H1 (cell line): ENCODE results near the gene AHRR. TPM values are rescaled to one million over a fixed set of nuclear protein-coding genes. Genes with fewer than 3 reads are reported as not detected.

ENCODE experiments used
- CTCF ChIA-PET: fragments of 300-600 bp; sonication (Branson Sonifier 250); formaldehyde crosslinking; loops from one replicate; lab custom pipeline; 2021; ENCODE audit not compliant: partially characterized antibody; lab: Charles Lee
- POLR2A ChIA-PET: fragments of 300-600 bp; sonication (Branson Sonifier 250); formaldehyde crosslinking; loops from one replicate; lab custom pipeline; 2021; ENCODE audit warnings: inconsistent platforms; ENCODE audit not compliant: partially characterized antibody; lab: Charles Lee
- DNase-seq, 2 experiments: peaks; one replicate each; pipeline versions ENCODE4 v3.0.0 to v3.0.0-alpha.2; 2010 to 2022; ENCODE audit warnings: low spot score in 2 of 2, low read depth in 1 of 2, mixed read lengths in 1 of 2
- FAIRE-seq: peaks from 2 replicates; lab custom pipeline; 2011; peaks lifted over from hg19 to GRCh38; lab: Jason Lieb, UNC
- H2AFZ ChIP-seq: 2 replicates; pipeline ENCODE4 v1.8.1; 2012; ENCODE audit warnings: low read length, inconsistent platforms
- H2AK5ac ChIP-seq: 2 replicates; pipeline ENCODE4 v1.6.1; 2013; ENCODE audit warnings: low read depth, low read length
- H2BK120ac ChIP-seq: replicated peaks from 2 replicates; pipeline ENCODE3; 2013; ENCODE audit warnings: low read depth, low read length, inconsistent platforms
- H2BK12ac ChIP-seq: 2 replicates; pipeline ENCODE4 v1.6.1; 2013; ENCODE audit warnings: low read depth, low read length
- H2BK15ac ChIP-seq: 2 replicates; pipeline ENCODE4 v1.6.1; 2013; ENCODE audit warnings: low read length
- H2BK20ac ChIP-seq: 2 replicates; pipeline ENCODE4 v1.6.1; 2013; ENCODE audit warnings: low read length
- H2BK5ac ChIP-seq: 2 replicates; pipeline ENCODE4 v1.6.1; 2013; ENCODE audit warnings: low read depth, low read length
- H3K14ac ChIP-seq: 2 replicates; pipeline ENCODE4 v1.6.1; 2013; ENCODE audit warnings: inconsistent platforms; ENCODE audit not compliant: insufficient read length
- H3K18ac ChIP-seq: 2 replicates; pipeline ENCODE4 v1.6.1; 2013; ENCODE audit warnings: low read length; ENCODE audit errors: extremely low read depth
- H3K23ac ChIP-seq: 2 replicates; pipeline ENCODE4 v1.6.1; 2013; ENCODE audit warnings: inconsistent platforms; ENCODE audit not compliant: insufficient read length
- H3K23me2 ChIP-seq: 2 replicates; pipeline ENCODE4 v1.6.1; 2013; ENCODE audit warnings: low read depth, low read length
- H3K27ac ChIP-seq: 2 replicates; pipeline ENCODE4 v1.6.1; 2011; ENCODE audit warnings: low read depth, low read length, inconsistent platforms
- H3K27me3 ChIP-seq, 4 experiments: replicated peaks in 1 of 4; 1 replicate in 1 of 4; 2 replicates in 3 of 4; pipeline versions ENCODE4 v1.6.1 to v1.8.1; 2011 to 2013; ENCODE audit warnings: low read length in 3 of 4, mild to moderate bottlenecking in 3 of 4, inconsistent platforms in 2 of 4, mixed read lengths in 2 of 4, moderate library complexity in 1 of 4; ENCODE audit not compliant: control insufficient read depth in 3 of 4, insufficient read depth in 3 of 4; ENCODE audit errors: extremely low read depth in 1 of 4
- H3K36me3 ChIP-seq, 4 experiments: 2 replicates each; pipeline versions ENCODE4 v1.6.1 to v1.8.1; 2011 to 2013; ENCODE audit warnings: mild to moderate bottlenecking in 4 of 4, low read length in 3 of 4, moderate library complexity in 2 of 4, control low read depth in 1 of 4, inconsistent platforms in 1 of 4; ENCODE audit not compliant: insufficient read depth in 4 of 4, control insufficient read depth in 2 of 4
- H3K4ac ChIP-seq: replicated peaks from 2 replicates; pipeline ENCODE3; 2013; ENCODE audit warnings: low read length, low read depth, mixed read lengths, inconsistent platforms; ENCODE audit not compliant: insufficient read length
- H3K4me1 ChIP-seq, 4 experiments: replicated peaks in 1 of 4; 1 replicate in 1 of 4; 2 replicates in 3 of 4; pipeline versions ENCODE4 v1.6.1 to v1.8.1; 2011 to 2013; ENCODE audit warnings: low read length in 3 of 4, inconsistent platforms in 2 of 4, mixed read lengths in 1 of 4; ENCODE audit not compliant: insufficient read depth in 4 of 4, control insufficient read depth in 3 of 4
- H3K4me2 ChIP-seq, 2 experiments: 2 replicates each; pipeline versions ENCODE4 v1.6.1 to v1.8.1; 2011 to 2013; ENCODE audit warnings: low read depth in 2 of 2, low read length in 2 of 2, control low read depth in 1 of 2, inconsistent platforms in 1 of 2, mild to moderate bottlenecking in 1 of 2; ENCODE audit not compliant: insufficient read depth in 1 of 2
- H3K4me3 ChIP-seq, 4 experiments: fragments of 200-600, 300-600 bp in 1 of 4; sonication (generic), shearing (Covaris generic), sonication (Bioruptor Twin) in 1 of 4; 2 replicates each; pipeline versions ENCODE4 v1.5.1 to v1.8.1; 2011 to 2016; ENCODE audit warnings: low read length in 4 of 4, low read depth in 3 of 4, control low read depth in 2 of 4, inconsistent platforms in 2 of 4, mild to moderate bottlenecking in 2 of 4, mixed read lengths in 1 of 4, moderate library complexity in 1 of 4; ENCODE audit not compliant: insufficient read depth in 2 of 4; ENCODE audit errors: extremely low read depth in 1 of 4
- H3K56ac ChIP-seq: replicated peaks from 2 replicates; pipeline ENCODE3; 2013; ENCODE audit warnings: low read depth, mild to moderate bottlenecking, mixed read lengths, low read length, inconsistent platforms; ENCODE audit not compliant: insufficient read length
- H3K79me1 ChIP-seq: 2 replicates; pipeline ENCODE4 v1.6.1; 2013; ENCODE audit warnings: low read depth, low read length, control low read depth
- H3K79me2 ChIP-seq, 2 experiments: 2 replicates each; pipeline versions ENCODE4 v1.6.1 to v1.8.1; 2012 to 2013; ENCODE audit warnings: low read length in 2 of 2, mild to moderate bottlenecking in 2 of 2, inconsistent platforms in 1 of 2; ENCODE audit not compliant: insufficient read depth in 2 of 2, control insufficient read depth in 1 of 2
- H3K9ac ChIP-seq, 4 experiments: replicated peaks in 1 of 4; 1 replicate in 1 of 4; 2 replicates in 3 of 4; pipeline versions ENCODE4 v1.6.1 to v1.8.1; 2011 to 2013; ENCODE audit warnings: low read depth in 3 of 4, low read length in 3 of 4, control low read depth in 2 of 4, mild to moderate bottlenecking in 2 of 4, moderate library complexity in 2 of 4, inconsistent platforms in 1 of 4; ENCODE audit errors: extremely low read depth in 1 of 4
- H3K9me3 ChIP-seq, 2 experiments: 2 replicates each; pipeline versions ENCODE4 v1.6.1 to v1.8.1; 2012 to 2013; ENCODE audit warnings: mild to moderate bottlenecking in 2 of 2, moderate library complexity in 2 of 2, control low read depth in 1 of 2, inconsistent platforms in 1 of 2, low read depth in 1 of 2, low read length in 1 of 2, mixed read lengths in 1 of 2; ENCODE audit not compliant: insufficient read depth in 2 of 2
- H4K20me1 ChIP-seq, 2 experiments: replicated peaks in 1 of 2; 2 replicates each; pipeline versions ENCODE3 to v1.8.1; 2011 to 2013; ENCODE audit warnings: inconsistent platforms in 2 of 2, low read length in 2 of 2, mild to moderate bottlenecking in 1 of 2; ENCODE audit not compliant: insufficient read depth in 2 of 2, control insufficient read depth in 1 of 2
- H4K5ac ChIP-seq: 2 replicates; pipeline ENCODE4 v1.6.1; 2013; ENCODE audit warnings: low read length, low read depth, mixed read lengths, inconsistent platforms; ENCODE audit not compliant: insufficient read length
- H4K8ac ChIP-seq: 2 replicates; pipeline ENCODE4 v1.8.0; 2013; ENCODE audit warnings: mild to moderate bottlenecking, moderate library complexity, low read length, inconsistent platforms; ENCODE audit not compliant: insufficient read depth; ENCODE audit errors: extremely low read depth
- H4K91ac ChIP-seq: replicated peaks from 2 replicates; pipeline ENCODE3; 2013; ENCODE audit warnings: low read length, mixed read lengths, inconsistent platforms; ENCODE audit not compliant: insufficient read length
- BACH1 ChIP-seq: IDR thresholded peaks from 2 replicates; pipeline ENCODE4 v1.6.1; 2012; ENCODE audit warnings: low read length, improper control_type of control experiment
- CHD2 ChIP-seq: IDR thresholded peaks from 2 replicates; pipeline ENCODE4 v1.6.1; 2012; ENCODE audit warnings: low read length, improper control_type of control experiment
- EZH2 ChIP-seq: fragments of 200-600 bp; sonication (generic); IDR thresholded peaks from 2 replicates; pipeline ENCODE4 v1.7.1; 2012; ENCODE audit warnings: low read depth, mild to moderate bottlenecking, moderate library complexity, low read length, inconsistent platforms; ENCODE audit not compliant: severe bottlenecking
- KDM1A ChIP-seq: fragments of 200-600, 300-600 bp; sonication (generic); IDR thresholded peaks from 2 replicates; pipeline ENCODE4 v1.7.1; 2016; ENCODE audit warnings: mild to moderate bottlenecking, low read length, borderline replicate concordance
- NANOG ChIP-seq: IDR thresholded peaks from 2 replicates; pipeline ENCODE4 v1.6.1; 2011; ENCODE audit warnings: low read length, low read depth, mild to moderate bottlenecking, inconsistent platforms; ENCODE audit not compliant: insufficient read depth, poor library complexity, severe bottlenecking
- PHF8 ChIP-seq: fragments of 200-600 bp; sonication (generic); conservative IDR thresholded peaks from 2 replicates; pipeline ENCODE4 v1.7.1; 2012; ENCODE audit warnings: low read depth, mild to moderate bottlenecking, inconsistent platforms, low read length, moderate library complexity
- SIN3A ChIP-seq, 2 experiments: IDR thresholded peaks in 1 of 2; conservative IDR thresholded peaks in 1 of 2; 2 replicates each; pipeline ENCODE4 v1.6.1; 2011 to 2012; ENCODE audit warnings: low read length in 2 of 2, improper control_type of control experiment in 1 of 2, low read depth in 1 of 2, mild to moderate bottlenecking in 1 of 2
- SP1 ChIP-seq: IDR thresholded peaks from 2 replicates; pipeline ENCODE4 v1.6.1; 2011; ENCODE audit warnings: low read depth, low read length
- TAF7 ChIP-seq: optimal IDR thresholded peaks from 2 replicates; pipeline ENCODE3; 2011; ENCODE audit warnings: low read depth, mild to moderate bottlenecking, inconsistent platforms, low read length, moderate library complexity, borderline replicate concordance
- TCF12 ChIP-seq: IDR thresholded peaks from 2 replicates; pipeline ENCODE4 v1.6.1; 2011; ENCODE audit warnings: low read depth, mild to moderate bottlenecking, low read length
- ZNF274 ChIP-seq: IDR thresholded peaks from 2 replicates; pipeline ENCODE4 v1.7.0; 2012; ENCODE audit warnings: low read length, borderline replicate concordance; ENCODE audit errors: extremely low read depth
- WGBS, 2 experiments: shearing (Covaris generic) in 1 of 2; methylation state at CpG; one replicate each; pipeline versions ENCODE4 v1.1.6 to v1.1.7; 2013 to 2015; ENCODE audit warnings: low lambda C conversion rate in 2 of 2, mixed read lengths in 2 of 2, inconsistent platforms in 1 of 2, low coverage in 1 of 2, missing lambda C conversion rate in 1 of 2; ENCODE audit not compliant: insufficient replicate concordance in 2 of 2, insufficient coverage in 1 of 2, insufficient read length in 1 of 2; ENCODE audit errors: extremely low coverage in 1 of 2, missing lambda C conversion rate in 1 of 2; 5-methylcytosine and 5-hydroxymethylcytosine counted together
- polyA plus RNA-seq, 7 experiments: library from polyadenylated mRNA; depleted of rRNA in 3 of 7; stranded (reverse) in 5 of 7; unstranded in 2 of 7; fragments of >200 nt in 5 of 7; fragments of 200-250 nt in 2 of 7; gene quantifications; 1 replicate in 5 of 7; 2 replicates in 1 of 7; 4 replicates in 1 of 7; pipeline versions ENCODE4 v1.2.1 to v1.2.3, GENCODE V29; 2011 to 2013; ENCODE audit warnings: missing spikeins in 2 of 7, mixed read lengths in 2 of 7
- total RNA-seq: library from RNA; stranded (reverse); fragmentation: NEBNext Ultra II Directional; extraction: Animal tissue kit (Norgen Biotek cat#: 25700); gene quantifications from 2 replicates; pipeline ENCODE4 v1.2.1, GENCODE V29; 2021
- TF ChIP-seq, protein P1 (sequence below): IDR thresholded peaks from 2 replicates; pipeline ENCODE4 v1.6.1; 2012; ENCODE audit warnings: low read length, inconsistent platforms

AHRR gene
- total and polyA plus RNA-seq, 2 of the 8 experiments (the other 6 are each of a cell fraction or from before 2014, with no cell fraction given), result 0.41 to 0.80 TPM

DNA sequence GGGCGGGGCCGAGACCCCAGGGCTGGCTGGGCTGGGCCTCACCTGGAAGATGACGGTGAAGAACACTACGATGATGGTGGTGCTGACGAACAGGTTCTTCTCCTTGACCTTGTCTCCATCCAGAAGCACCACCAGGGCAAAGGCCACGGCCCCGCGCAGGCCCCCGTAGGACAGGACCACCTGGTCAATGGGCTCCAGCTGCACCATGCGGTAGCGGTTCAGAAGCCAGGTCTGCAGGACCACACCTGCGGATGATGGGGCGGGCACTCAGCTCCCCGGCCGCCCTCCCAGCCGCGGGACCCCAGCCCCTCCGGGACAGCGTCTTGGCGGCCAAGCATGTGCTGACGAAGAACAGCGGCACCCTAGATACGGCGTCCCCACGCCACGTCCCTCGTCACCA lies 161.0 kb downstream of the AHRR start:
- H3K56ac ChIP-seq, result no peak overlapping the region
- no peak overlapping the region for H4K8ac ChIP-seq
- 96% methylated on average over 18 of the region's 27 CpGs; no CpG with 5 or more reads in 1 of the 2 experiments for WGBS, 2 experiments
- no peak overlapping the region for H2BK20ac ChIP-seq
- no peaks in the 10 kb centered on the region for H3K4me1 ChIP-seq
- no peak overlapping the region for H3K4ac ChIP-seq
- no peak overlapping the region for H3K9ac ChIP-seq
- no peak for FAIRE-seq
- TF ChIP-seq ZNF274 (no peak), PHF8 (no peak), EZH2 (no peak), SIN3A (conservative IDR thresholded peaks at IDR 0.05 in 1 of 2, IDR thresholded peaks at IDR 0.05 in 1 of 2; ENCODE audit: low read depth in 1 of 2, low read length in 2 of 2) (no peak), KDM1A (no peak), NANOG (no peak), TAF7 (no peak), CHD2 (no peak), BACH1 (no peak), SP1 (no peak), TCF12 (no peak)
- TF ChIP-seq, protein P1, sequence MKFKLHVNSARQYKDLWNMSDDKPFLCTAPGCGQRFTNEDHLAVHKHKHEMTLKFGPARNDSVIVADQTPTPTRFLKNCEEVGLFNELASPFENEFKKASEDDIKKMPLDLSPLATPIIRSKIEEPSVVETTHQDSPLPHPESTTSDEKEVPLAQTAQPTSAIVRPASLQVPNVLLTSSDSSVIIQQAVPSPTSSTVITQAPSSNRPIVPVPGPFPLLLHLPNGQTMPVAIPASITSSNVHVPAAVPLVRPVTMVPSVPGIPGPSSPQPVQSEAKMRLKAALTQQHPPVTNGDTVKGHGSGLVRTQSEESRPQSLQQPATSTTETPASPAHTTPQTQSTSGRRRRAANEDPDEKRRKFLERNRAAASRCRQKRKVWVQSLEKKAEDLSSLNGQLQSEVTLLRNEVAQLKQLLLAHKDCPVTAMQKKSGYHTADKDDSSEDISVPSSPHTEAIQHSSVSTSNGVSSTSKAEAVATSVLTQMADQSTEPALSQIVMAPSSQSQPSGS, result no peak
- H3K79me1 ChIP-seq, result no peaks in the 10 kb centered on the region
- no peaks in the 10 kb centered on the region for H3K9me3 ChIP-seq
- H3K4me2 ChIP-seq, result no peak overlapping the region
- H2AK5ac ChIP-seq, result no peak overlapping the region
- ChIA-PET POLR2A (no interaction called here), CTCF (interaction anchor here (0.7 kb wide), 1 partner anchor 36 kb away, joined by 3 read pairs; no protein-coding TSS in a partner anchor)
- no peak overlapping the region for H3K23ac ChIP-seq
- H3K27me3 ChIP-seq, result no peaks in the 10 kb centered on the region; a peak in 3 of 7 replicates
- no peak overlapping the region for H2BK120ac ChIP-seq
- H4K20me1 ChIP-seq, result peaks cover 0 to 1% of the 10 kb centered on the region in 2 experiments
- no peak overlapping the region for H3K27ac ChIP-seq
- no peak overlapping the region for H2BK5ac ChIP-seq
- no peak overlapping the region for H4K91ac ChIP-seq
- H2BK15ac ChIP-seq, result no peak overlapping the region
- no peaks in the 10 kb centered on the region for H3K36me3 ChIP-seq
- no peak for DNase-seq
- H2BK12ac ChIP-seq, result no peak overlapping the region
- no peak overlapping the region for H3K14ac ChIP-seq
- H3K23me2 ChIP-seq, result no peaks in the 10 kb centered on the region
- H4K5ac ChIP-seq, result no peak overlapping the region
- no peak overlapping the region for H2AFZ ChIP-seq
- no peak overlapping the region for H3K4me3 ChIP-seq
- H3K18ac ChIP-seq, result no peak overlapping the region
- no peaks in the 10 kb centered on the region for H3K79me2 ChIP-seq
